Mesothelial cell of epicardium (in vitro differentiated cells): ENCODE data around the gene SOX13. TPM values are rescaled to one million over a fixed set of nuclear protein-coding genes. Genes with fewer than 3 reads are reported as not detected.

Source experiments
- DNase-seq, 2 experiments: peaks; one replicate each; pipeline ENCODE4 v3.0.0; 2021; ENCODE audit warnings: low spot score in 2 of 2; ENCODE audit not compliant: unreplicated experiment in 2 of 2
- H3K27ac Mint-ChIP-seq: 2 replicates; pipeline ENCODE4 v1.8.0; 2021; ENCODE audit warnings: mixed read lengths
- H3K27me3 Mint-ChIP-seq: 2 replicates; pipeline ENCODE4 v1.8.0; 2021; ENCODE audit warnings: low read depth, mixed read lengths
- H3K36me3 Mint-ChIP-seq: 2 replicates; pipeline ENCODE4 v1.8.0; 2021; ENCODE audit warnings: mixed read lengths
- H3K4me1 Mint-ChIP-seq: 2 replicates; pipeline ENCODE4 v1.8.0; 2021; ENCODE audit warnings: mixed read lengths
- H3K4me3 Mint-ChIP-seq: 2 replicates; pipeline ENCODE4 v1.8.0; 2021; ENCODE audit warnings: mild to moderate bottlenecking, moderate library complexity, mixed read lengths
- H3K9me3 Mint-ChIP-seq: 2 replicates; pipeline ENCODE4 v1.8.0; 2021; ENCODE audit warnings: mixed read lengths
- total RNA-seq: library from RNA; stranded (reverse); gene quantifications from 3 replicates; pipeline ENCODE4 v1.2.1, GENCODE V29; 2021
- TF ChIP-seq, protein P1 (sequence below): fragments of 200-600 bp; sonication (generic); IDR thresholded peaks from one replicate; pipeline ENCODE4 v1.5.0; 2021; ENCODE audit warnings: antibody characterized with exemption; ENCODE audit not compliant: unreplicated experiment

SOX13 gene
- total RNA-seq, 1 donor from 2014 or later: 61.7 TPM

DNA sequence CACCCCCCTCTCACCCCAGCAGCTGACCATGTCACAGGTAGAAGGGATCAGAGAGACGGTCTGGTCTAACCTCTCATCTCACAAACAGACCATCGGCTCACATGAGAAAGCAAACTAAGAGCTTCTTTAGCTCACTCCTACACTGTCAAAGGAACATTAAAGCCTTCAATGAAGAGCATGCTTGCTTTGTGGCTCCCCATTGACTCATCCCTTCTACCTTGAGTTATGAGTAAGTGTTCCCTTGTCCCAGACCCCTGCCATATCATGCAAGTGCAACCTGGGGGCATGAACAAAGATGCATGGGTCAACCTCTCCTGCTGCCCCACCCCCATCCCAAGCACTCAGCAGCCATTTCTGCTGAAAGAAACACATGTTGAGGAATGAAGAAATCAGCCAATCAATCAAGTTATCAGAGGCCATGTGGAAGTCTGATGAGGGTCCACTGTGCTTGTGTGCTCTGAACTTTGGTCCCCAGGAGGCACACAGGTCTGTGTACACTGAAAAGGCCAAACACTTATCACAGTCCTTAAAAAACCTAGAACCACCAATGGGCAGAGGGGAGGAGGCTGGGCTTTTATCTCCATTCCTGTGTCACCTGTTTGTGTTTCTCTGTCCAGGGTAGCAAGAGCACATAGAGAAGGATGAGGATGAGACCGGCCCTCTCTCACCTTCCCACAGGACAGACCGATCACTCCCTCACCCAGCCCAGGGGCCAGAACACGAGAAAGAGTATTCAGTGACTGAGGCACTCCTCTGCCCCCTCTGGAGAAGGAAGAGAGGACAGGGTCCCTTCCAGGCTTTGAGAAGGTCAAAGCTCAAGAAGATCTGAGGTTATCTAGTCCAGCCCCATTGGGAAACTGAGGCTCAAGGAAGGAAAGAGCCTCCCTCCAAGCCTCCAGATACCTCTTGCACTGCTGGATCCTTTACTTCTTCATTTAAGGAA lies 69.4 kb downstream of the SOX13 start:
- no peaks in the 10 kb centered on the region for H3K4me1 Mint-ChIP-seq
- no peak overlapping the region for H3K27ac Mint-ChIP-seq
- H3K9me3 Mint-ChIP-seq: no peaks in the 10 kb centered on the region
- H3K27me3 Mint-ChIP-seq: no peaks in the 10 kb centered on the region
- TF ChIP-seq, protein P1, sequence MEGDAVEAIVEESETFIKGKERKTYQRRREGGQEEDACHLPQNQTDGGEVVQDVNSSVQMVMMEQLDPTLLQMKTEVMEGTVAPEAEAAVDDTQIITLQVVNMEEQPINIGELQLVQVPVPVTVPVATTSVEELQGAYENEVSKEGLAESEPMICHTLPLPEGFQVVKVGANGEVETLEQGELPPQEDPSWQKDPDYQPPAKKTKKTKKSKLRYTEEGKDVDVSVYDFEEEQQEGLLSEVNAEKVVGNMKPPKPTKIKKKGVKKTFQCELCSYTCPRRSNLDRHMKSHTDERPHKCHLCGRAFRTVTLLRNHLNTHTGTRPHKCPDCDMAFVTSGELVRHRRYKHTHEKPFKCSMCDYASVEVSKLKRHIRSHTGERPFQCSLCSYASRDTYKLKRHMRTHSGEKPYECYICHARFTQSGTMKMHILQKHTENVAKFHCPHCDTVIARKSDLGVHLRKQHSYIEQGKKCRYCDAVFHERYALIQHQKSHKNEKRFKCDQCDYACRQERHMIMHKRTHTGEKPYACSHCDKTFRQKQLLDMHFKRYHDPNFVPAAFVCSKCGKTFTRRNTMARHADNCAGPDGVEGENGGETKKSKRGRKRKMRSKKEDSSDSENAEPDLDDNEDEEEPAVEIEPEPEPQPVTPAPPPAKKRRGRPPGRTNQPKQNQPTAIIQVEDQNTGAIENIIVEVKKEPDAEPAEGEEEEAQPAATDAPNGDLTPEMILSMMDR: no peak
- H3K36me3 Mint-ChIP-seq: peaks cover 17% of the 10 kb centered on the region
- no peak overlapping the region for H3K4me3 Mint-ChIP-seq
- no peak for DNase-seq

GRCh38 chr1:204143276-204144041 lies 70.5 kb downstream of the SOX13 start:
- Mint-ChIP-seq H3K27me3 (no peaks in the 10 kb centered on the region), H3K4me1 (no peaks in the 10 kb centered on the region), H3K4me3 (no peak overlapping the region), H3K9me3 (no peaks in the 10 kb centered on the region), H3K36me3 (peaks cover 17% of the 10 kb centered on the region), H3K27ac (no peak overlapping the region)
- DNase-seq: no peak
- TF ChIP-seq, protein P1: no peak

- Mint-ChIP-seq H3K27me3 (no peaks in the 10 kb centered on the region), H3K9me3 (no peaks in the 10 kb centered on the region), H3K27ac (no peak overlapping the region), H3K4me3 (no peak overlapping the region), H3K36me3 (peaks cover 10% of the 10 kb centered on the region), H3K4me1 (no peaks in the 10 kb centered on the region)
- DNase-seq: no peak
- TF ChIP-seq, protein P1: no peak
Measured at GRCh38 chr1:204145033-204145504, 72.2 kb downstream of the SOX13 start.

DNA sequence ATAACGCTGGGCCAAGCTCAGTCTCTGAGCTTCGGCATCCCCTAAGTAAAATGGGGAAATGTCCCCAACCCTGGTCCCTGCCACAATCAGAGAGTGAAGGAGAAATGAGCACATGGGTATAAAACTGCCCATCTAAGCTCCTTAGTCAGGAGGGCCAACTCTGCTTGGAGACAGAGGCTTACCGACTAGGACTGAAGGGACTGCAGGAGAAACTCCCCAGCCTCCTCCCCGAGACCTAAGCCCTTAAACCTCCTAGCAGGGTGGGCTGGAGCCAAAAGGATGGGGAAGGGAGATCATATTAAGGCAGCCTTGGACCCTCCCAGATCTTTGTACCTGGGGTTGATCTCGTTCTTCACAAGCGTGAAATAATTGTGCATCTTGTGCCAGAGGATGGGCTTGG lies 73.4 kb downstream of the SOX13 start:
- Mint-ChIP-seq H3K4me1 (peaks cover 4% of the 10 kb centered on the region), H3K36me3 (peaks cover 5% of the 10 kb centered on the region), H3K4me3 (no peak overlapping the region), H3K9me3 (no peaks in the 10 kb centered on the region), H3K27ac (no peak overlapping the region), H3K27me3 (no peaks in the 10 kb centered on the region)
- no peak for DNase-seq
- TF ChIP-seq, protein P1: no peak

DNA sequence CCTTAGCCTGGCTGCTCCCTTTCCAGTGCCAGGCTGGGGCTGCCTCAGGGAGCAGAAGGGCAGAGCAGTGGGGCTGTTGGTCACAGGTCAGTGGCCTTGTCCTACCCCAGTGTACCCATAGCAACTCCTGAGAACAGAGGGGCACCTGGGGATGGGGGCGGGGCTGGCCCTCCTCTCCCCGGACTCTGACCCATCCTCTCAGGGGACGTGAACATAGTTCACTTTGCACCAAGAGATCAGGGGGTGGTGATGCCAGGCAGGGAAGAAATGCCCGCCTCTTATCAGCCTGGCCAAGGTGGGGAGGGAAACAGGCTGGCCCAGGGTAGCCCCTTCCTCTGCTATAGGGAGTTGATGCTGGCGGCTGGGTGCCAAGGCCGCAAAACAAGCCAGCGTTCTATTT lies 74.0 kb downstream of the SOX13 start:
- Mint-ChIP-seq H3K27ac (no peak overlapping the region), H3K9me3 (no peaks in the 10 kb centered on the region), H3K36me3 (peaks cover 5% of the 10 kb centered on the region), H3K4me1 (peaks cover 4% of the 10 kb centered on the region), H3K4me3 (no peak overlapping the region), H3K27me3 (no peaks in the 10 kb centered on the region)
- DNase-seq: no peak
- TF ChIP-seq, protein P1: no peak
